Anterior cingulate cortex (tissue), 58 donors: Measurements from ENCODE around the gene MAP2.

ENCODE experiments used
- DNase-seq, 58 donors: peaks; one replicate each; lab custom pipeline; 2025; lab: John Stamatoyannopoulos, UW

MAP2 gene, protein sequence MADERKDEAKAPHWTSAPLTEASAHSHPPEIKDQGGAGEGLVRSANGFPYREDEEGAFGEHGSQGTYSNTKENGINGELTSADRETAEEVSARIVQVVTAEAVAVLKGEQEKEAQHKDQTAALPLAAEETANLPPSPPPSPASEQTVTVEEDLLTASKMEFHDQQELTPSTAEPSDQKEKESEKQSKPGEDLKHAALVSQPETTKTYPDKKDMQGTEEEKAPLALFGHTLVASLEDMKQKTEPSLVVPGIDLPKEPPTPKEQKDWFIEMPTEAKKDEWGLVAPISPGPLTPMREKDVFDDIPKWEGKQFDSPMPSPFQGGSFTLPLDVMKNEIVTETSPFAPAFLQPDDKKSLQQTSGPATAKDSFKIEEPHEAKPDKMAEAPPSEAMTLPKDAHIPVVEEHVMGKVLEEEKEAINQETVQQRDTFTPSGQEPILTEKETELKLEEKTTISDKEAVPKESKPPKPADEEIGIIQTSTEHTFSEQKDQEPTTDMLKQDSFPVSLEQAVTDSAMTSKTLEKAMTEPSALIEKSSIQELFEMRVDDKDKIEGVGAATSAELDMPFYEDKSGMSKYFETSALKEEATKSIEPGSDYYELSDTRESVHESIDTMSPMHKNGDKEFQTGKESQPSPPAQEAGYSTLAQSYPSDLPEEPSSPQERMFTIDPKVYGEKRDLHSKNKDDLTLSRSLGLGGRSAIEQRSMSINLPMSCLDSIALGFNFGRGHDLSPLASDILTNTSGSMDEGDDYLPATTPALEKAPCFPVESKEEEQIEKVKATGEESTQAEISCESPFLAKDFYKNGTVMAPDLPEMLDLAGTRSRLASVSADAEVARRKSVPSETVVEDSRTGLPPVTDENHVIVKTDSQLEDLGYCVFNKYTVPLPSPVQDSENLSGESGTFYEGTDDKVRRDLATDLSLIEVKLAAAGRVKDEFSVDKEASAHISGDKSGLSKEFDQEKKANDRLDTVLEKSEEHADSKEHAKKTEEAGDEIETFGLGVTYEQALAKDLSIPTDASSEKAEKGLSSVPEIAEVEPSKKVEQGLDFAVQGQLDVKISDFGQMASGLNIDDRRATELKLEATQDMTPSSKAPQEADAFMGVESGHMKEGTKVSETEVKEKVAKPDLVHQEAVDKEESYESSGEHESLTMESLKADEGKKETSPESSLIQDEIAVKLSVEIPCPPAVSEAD (N-terminal part only)

DNA sequence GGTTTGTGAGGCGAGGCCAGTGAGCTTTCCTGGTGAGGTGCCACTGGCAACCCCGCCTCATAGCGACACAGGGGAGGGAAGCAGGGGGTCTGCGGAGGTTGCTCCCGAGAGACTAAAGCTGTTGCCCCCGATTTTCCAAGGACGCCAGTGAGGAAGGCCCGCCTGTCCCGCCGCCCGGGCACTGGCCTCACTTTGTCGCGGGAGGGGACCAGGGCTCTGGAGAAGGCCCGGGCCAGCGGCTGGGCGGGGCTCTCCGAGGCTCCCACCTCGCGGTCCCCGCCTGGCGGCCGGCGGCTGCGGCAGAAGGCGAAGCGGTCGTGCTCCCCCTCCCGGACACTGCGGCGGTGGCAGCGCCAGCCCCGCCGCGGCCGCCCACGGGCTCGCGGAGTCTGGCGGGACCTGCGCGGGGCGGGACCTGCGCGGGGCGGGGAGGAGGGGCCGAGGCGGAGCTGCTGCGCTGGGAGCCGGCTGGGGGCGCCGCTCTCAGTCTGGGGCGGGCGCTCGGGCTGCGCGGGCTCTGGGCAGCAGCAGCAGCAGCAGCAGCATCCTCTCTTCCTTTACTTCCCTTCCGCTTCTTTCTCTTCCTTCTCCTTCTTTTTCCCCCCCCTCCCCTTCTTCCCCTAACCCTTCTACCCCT is at the start of gene MAP2:
Gene MAP2, plus strand, starts transcription at position 486 of the 637 bp plus-strand sequence. CDS start 229,124 bp downstream, outside the sequence.
- peak; percentile 27 to 91 (median 80) for DNase-seq

DNA sequence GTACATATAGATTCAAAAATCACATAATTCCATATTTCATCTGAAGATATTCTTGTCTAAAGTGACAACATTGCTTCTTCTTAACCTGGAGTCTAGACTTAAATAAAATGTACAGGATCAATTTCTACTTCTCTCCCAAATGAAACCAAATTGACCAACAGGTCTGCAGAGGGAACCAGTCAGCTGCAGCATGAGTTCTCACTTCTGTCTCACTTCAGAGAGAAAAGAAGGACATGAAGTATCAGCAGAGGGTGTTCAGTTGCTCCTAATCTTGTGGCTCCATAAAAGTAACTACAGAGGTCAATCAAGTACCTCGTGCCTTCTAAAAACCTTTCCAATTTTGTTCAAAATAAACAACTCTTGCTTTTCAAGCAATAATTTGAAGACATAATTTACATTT is 47.2 kb upstream of the MAP2 start:
- no peak for DNase-seq

GRCh38 chr2:209380293-209380692 is 43.6 kb upstream of the MAP2 start:
- DNase-seq, result no peak

DNA sequence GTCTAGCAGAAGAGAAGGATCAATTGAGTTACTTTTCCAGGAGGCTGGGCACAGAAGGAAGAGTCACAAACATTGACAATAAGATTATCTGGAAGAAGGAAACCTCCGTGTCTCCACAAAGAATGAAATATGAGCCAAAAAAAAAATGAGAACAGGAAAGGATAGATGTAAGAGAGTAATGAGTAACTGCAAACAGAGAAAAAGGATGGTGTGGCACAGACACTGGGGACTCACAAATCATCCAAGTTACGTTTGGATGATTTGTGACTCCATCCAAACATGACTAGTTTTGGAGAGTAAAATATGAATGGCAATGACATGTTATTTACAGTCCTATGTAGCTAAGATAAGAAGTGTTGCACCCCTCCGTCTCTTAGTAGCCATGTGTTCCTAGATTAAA is 42.8 kb upstream of the MAP2 start:
- no peak for DNase-seq

DNA sequence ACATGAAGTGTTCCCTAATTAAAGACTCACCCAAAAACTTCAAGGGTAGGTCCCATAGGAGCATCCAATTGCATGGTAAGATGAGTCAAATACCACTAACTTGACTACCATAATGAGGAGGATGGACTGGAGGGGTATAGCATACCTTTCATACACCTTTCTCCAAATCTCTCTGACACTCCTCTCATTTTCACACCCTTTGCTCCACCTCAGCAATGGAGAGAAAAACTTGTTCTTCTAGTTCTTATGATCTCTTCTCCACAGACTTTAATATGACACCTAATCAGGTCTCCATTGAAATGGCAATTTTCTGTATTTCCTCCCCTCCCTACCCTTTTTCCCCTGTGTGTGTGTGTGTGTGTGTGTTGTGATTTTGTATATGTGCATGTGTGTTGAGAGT is 41.1 kb upstream of the MAP2 start:
- no peak for DNase-seq

DNA sequence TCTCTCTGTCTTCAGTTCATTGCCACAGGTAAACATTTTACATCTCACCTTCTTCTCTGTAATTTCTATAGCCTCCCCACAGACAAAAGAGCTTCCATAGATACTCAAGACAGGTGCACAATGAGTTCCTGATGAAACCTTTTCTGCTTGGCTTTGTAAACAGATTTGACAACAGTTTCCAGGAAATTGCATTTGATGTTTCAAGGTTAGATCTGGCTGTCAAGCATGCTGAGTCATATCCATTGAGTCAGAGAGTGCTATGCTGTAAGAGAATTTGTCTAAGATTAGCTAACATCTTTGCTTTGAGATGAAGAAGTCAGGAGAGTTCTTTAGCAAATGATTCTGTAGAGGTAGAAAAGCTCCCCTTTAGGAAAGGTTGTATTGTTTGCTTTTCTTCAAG is 40.6 kb upstream of the MAP2 start:
- no peak for DNase-seq

DNA sequence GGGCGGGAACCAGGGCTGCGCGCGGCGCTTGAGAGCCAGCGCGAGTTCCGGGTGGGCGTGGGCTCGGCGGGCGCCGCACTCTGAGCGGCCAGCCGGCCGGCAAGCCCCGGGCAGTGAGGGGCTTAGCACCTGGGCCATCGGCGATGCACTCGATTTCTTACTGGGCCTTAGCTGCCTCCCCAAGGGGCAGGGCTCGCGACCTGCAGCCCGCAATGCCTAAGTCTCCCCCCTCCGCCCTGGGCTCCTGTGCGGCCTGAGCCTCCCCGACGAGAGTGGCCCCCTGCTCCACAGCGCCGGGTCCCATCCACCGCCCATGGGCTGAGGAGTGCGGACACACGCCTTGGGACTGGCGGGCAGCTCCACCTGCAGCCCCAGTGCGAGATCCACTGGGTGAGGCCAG is 36.5 kb upstream of the MAP2 start:
- no peak for DNase-seq

GRCh38 chr2:209388446-209389037 is 35.3 kb upstream of the MAP2 start:
- peak in 1 of 58 donors; percentile 30 for DNase-seq

- DNase-seq, result peak in 1 of 58 donors; percentile 7
These were observed 34.7 kb upstream of the MAP2 start for GRCh38 chr2:209389171-209389618.

DNA sequence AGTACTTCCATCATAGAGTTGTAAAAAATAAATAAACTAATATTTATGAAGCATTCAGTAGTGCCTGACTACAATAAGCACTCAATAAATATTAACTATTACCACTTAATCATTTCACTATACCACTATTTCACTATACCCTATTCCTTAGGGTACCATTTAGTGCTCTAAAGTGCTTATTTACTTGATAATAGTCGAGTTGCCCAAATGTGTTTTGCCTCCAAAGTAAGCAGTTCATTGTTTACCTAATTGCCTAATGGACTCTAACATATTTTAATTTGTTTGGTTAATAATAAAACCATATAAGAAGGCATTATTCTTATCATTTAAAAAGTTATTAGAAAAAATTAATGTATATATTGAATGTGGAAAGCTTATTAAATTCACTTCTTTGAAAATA is 33.0 kb upstream of the MAP2 start:
- DNase-seq, result no peak

DNA sequence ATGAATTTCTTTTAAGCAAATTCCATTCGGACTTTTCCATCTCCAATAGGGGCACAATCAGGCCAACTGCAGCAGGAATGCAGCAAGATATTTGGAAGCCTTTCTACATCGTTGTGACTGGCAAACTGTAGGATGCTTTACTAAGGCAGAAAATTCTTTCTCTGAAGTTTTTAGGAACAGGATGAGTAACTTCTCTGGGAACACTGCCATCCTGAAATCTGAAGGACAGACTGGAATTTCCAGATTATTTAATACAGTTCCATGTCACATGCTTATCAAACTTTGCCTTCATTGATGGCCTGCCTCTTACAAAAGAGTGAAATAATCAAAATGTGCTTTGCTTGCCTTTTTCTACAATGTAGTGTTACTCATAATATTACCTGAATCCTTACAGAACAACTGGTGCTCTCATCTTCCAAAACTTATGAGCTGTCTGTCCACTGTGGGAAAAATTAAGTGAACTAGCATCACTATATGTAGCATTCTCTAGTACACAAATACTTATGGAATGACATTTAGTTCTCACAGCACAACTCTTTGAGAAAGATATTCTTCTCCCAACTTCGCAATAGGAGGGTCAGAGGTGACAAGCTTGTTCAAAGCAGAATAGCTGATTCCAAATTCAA is 32.0 kb upstream of the MAP2 start:
- no peak for DNase-seq

DNA sequence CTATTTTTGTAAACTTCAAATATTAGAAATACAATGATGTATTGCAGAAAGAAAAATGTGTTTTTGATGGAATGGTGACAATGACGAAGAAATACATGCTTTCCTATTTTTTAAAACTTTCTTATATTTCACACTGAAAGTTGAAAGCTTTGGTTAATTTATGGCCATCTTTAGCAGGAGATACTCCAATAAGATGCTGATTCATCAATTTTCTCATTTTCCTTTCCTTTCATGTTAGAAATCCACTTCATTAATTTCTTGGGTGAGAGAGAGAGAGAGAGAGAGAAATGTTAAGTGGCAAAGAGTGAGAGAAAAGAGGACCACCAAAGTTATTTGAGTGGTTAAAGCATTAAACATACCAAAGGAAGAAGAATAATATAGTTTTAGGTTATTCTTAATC is 28.6 kb upstream of the MAP2 start:
- no peak for DNase-seq

DNA sequence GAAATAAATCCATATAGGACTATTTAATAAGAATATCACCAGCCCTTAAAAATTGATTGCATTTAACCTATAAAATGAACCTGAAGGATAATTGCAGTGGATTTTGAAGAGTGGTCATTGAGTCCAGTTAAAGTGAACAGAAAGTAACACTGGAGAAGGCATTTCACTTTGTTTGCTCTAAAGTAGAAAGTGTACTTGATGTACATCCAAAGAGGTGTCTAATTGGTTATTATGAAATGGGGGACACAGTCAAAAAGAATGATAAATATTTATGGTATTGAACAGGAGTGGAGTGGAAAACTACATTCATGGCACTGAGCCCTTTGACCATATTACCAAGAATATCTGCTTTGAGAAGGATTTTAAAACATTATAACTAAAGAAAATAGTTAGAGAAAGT is 28.2 kb upstream of the MAP2 start:
- no peak for DNase-seq

- no peak for DNase-seq
These were observed 25.4 kb upstream of the MAP2 start for GRCh38 chr2:209398463-209398862.

DNA sequence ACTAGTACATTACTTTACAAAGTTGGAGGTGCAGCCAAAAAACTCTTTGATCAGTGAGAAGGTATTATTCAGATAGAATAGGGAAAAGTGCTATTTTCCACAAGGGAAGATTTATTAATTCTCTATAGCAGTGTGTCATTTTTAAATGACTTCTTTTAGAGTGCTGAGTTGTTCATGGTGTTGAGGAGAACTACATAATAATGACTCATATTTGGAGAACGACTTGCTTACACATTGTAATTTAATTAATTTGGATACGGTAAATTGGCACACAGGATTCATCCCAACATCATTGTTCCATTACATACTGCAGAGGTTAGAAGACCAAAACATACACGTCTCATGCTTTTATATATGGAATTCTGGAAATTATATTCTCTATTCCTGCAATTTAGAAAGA is 22.1 kb upstream of the MAP2 start:
- no peak for DNase-seq

DNA sequence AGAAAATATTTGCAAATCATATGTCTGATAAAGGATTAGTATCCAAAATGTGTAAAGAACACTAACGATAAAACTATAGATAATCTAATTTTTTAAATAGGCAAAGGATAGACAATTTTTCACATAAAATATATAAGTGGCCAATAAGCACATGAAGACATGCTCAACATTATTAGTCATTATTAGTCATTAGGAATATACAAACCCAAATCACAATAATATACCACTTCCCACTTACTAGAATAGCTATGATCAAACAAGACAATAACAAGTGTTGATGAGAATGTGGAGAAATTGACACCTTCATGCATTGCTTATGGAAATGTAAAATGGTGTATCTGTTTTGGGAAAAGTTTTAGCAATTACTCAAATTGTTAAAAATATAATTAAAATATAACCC is 12.6 kb upstream of the MAP2 start:
- DNase-seq, result no peak

DNA sequence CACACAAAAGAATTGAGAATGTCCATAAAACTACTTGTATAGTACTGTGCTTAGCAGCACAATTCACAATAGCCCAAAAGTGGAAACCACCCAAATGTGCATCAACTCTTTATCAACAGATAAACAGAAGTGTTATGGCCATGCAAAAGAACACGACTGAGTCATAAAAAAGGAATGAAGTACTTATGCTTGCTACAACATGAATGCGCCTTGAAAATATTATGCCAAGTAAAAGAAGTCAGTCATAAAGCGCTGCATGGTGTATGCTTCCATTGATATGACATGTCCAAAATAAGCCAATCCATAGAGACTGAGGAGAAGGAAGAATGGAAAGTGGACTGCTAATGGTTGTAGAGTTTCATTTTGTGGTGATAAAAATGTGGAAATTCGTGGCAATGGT is 12.1 kb upstream of the MAP2 start:
- DNase-seq, result no peak

DNA sequence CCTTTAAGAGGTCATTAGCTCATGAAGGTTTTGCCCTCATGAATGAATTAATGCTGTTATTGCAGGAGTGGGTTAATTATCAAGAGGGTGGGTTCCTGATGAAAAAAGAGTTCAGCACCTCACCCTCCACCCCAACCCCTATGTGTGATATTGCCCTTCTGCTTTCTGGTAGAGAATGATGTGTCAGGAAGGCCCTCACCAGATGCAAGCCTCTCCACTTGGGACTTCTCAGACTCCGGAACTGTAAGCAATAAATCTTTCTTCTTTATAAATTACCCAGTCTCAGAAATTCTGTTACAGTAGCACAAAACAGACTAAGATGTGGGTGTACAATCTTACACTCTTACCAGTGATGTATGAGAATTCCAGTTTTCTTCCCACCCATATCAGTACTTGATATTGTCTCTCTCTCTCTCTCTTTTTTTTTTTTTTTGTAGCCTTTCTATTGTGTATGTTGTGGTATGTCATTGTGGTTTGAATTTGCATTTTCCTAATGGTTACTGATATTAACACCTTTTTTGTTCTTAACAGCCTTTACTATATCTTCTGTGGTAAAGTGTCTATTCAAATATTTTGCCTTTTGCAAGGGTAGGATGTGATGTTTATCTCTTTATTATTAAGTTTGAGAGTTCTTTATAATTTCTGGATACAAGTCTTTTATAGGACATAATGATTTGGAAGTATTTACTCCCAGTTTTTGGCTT is 10.4 kb upstream of the MAP2 start:
- DNase-seq, result no peak

DNA sequence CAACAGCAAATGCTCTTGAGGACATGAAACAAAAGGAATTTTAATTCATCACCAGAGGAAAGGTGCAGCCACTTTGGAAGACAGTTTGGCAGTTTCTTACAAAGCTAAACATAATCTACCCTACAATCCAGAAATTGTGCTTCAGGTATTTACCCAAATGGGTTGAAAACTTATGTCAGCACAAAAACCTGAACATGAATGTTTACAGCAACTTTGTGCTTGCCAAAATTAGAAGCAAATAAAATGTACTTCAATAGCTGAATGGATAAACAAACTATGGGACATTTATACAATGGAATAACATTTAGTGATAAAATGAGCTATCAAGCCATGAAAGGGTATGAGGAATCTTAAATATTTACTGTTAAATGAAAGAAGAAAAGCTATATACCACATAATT is 6.9 kb upstream of the MAP2 start:
- no peak for DNase-seq
